Left ventricle myocardium superior (tissue), 1 donor: Measurements from ENCODE around the gene HECW1. TPM values are rescaled to one million over a fixed set of nuclear protein-coding genes. Genes with fewer than 3 reads are reported as not detected.

Source experiments
- ATAC-seq: fragments of 200-7000 bp; cut with Tn5 transposase; one replicate; pipeline ENCODE4 v1.9.1; 2020; ENCODE audit warnings: mild to moderate bottlenecking, moderate library complexity
- DNase-seq: peaks from one replicate; pipeline ENCODE4 v3.0.0-alpha.2; 2020
- intact Hi-C: fragments of 100-400 bp; cut with micrococcal nuclease; formaldehyde crosslinking; loops from one replicate; pipeline ENCODE4 v1.11.0; 2022
- total RNA-seq: library from RNA; stranded (reverse); fragmentation: NEBNext Ultra II Directional; extraction: Animal tissue kit (Norgen Biotek cat#: 25700); gene quantifications from one replicate; pipeline ENCODE4 v1.2.1, GENCODE V29; 2021
- donor health status: DM: no; HTN: yes; CAD: no; lungs with severe emphysema.

The HECW1 gene
- total RNA-seq, 1 donor from 2014 or later, result not detected

DNA sequence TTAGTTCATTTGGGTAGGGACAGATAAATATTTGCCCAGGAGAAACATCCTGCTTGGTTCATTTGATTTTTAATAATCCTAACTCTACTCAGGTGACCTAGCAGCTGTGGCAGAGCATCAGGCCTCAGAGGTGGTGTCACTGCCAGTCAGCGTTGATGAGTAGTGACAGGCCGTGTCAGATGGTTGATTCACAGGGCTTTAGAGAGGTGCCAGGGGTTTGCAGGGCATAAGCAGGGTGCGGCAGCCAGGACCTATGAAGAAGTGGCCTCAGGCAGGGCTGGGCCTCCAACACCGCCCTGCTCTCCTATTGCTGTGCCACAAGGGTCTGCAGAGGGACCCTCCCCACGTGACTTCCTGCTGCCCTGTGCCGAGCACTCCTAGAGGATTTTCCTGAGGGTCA is 128.1 kb downstream of the HECW1 start:
- ATAC-seq (no peak), DNase-seq (no peak)
- intact Hi-C loops, result no loop called here

- DNase-seq (no peak), ATAC-seq (no peak)
- intact Hi-C loops, result no loop called here
These were observed 130.3 kb downstream of the HECW1 start for GRCh38 chr7:43242628-43243255.

DNA sequence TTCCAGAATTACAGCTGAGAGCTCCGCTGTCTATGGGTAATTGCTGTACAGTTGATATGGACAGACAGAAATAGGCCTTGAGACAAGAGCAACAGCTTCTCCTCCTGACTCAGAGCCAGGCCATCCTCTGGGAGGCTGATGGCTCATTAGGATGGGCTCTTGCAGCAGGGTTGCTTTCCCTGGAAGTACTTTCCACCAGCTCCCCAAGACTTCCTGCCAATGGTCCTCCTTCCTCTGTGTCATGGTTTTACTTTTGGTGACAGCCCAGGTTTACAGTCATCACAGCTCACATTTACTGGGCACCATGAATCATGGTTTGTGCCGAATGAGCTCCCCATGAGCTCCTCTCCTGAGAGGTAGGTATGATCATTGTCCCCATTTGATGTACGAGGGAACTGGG is 131.8 kb downstream of the HECW1 start:
- no peak for DNase-seq
- intact Hi-C loops, result no loop called here

GRCh38 chr7:43244784-43245183 is 132.3 kb downstream of the HECW1 start:
- no peak for DNase-seq
- no peak for ATAC-seq
- intact Hi-C loops, result no loop called here

More for the DNA sequence above, 131.8 kb downstream of the HECW1 start:
- ATAC-seq, result no peak

- ATAC-seq (no peak), DNase-seq (no peak)
- intact Hi-C loops, result no loop called here
These were observed 135.3 kb downstream of the HECW1 start for GRCh38 chr7:43247757-43248156.

GRCh38 chr7:43248553-43248952 is 136.1 kb downstream of the HECW1 start:
- intact Hi-C loops, result no loop called here
- DNase-seq, result no peak
- no peak for ATAC-seq

- ATAC-seq (no peak), DNase-seq (no peak)
- intact Hi-C loops, result no loop called here
These were observed 136.7 kb downstream of the HECW1 start for GRCh38 chr7:43248961-43249822.

DNA sequence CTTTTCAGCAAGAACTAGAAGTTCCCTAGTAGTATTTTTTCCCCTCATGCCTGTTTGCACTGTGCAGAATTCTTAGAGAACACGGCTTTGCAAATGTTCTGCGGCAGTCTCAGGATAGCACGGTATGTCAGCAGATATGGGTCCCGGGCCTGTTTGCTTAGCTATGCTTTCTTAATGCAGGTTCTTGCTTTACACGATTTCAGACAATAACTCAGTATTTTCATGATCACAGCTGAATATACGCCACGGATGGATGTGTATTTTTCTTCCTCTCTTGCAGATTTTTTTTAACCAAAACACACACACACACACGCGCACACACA is 137.3 kb downstream of the HECW1 start:
- intact Hi-C loops, result no loop called here

GRCh38 chr7:43260980-43261878 is 148.8 kb downstream of the HECW1 start:
- ATAC-seq (peak; percentile 63), DNase-seq (peak; percentile 70)
- intact Hi-C loops, result loop anchor here (5.0 kb wide), 1 partner anchor 319 kb away; no protein-coding TSS in a partner anchor

More for the DNA sequence above, 137.3 kb downstream of the HECW1 start:
- DNase-seq, result no peak
- ATAC-seq, result no peak

- intact Hi-C loops, result no loop called here
- DNase-seq (no peak), ATAC-seq (no peak)
These were observed 152.7 kb downstream of the HECW1 start for GRCh38 chr7:43265139-43265538.

DNA sequence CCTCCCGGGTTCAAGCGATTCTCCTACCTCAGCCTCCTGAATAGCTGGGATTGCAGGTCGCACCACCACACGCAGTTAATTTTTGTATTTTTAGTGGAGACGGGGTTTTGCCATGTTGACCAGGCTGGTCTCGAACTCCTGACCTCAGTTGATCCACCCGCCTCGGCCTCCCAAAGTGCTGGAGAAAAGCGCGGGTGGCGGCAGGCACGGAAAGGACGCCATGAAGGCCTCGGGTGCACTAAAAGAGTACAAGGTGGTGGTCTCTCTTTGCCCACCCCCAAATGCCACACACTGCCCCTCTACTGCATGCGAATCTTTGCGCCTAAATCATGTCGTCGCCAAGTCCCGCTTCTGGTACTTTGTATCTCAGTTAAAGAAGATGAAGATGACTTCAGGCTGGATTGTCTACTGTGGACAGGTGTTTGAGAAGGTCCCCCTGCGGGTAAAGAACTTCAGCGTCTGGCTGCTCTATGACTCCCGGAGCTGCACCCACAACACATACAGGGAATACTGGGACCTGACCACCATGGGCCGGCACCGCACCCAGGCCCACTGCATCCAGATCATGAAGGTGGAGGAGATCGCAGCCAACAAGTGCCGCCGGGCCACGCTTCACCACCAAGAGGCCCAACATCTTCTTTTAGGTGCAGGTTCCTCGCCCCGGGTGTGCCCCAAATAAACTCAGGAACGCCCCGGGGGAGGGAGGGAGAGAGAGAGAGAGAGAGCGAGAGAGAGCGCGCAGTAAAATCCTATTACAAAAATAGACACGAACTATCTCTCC is 161.7 kb downstream of the HECW1 start:
- ATAC-seq (no peak), DNase-seq (no peak)
- intact Hi-C loops, result no loop called here

GRCh38 chr7:43274752-43275151 is 162.3 kb downstream of the HECW1 start:
- DNase-seq (no peak), ATAC-seq (no peak)
- intact Hi-C loops, result no loop called here

DNA sequence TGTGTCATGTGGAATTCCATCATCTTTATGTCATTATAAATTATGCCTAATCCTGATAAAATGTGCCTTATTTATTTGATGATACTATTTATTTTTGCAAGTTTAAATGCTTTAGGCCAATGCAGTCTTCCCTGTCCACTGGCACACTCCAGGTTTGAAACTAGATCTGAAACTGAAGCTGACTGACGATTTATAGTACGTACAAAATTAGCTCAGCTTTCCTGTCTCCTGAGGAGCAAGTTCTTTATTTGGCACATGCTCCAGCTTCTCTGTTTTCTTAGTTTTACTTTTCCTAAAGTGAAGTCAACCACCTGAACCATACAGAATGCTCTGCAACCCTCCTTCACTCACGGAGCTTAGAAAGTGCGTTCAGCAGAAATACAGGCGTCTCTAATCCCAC is 164.1 kb downstream of the HECW1 start:
- intact Hi-C loops, result no loop called here
- ATAC-seq, result no peak
- no peak for DNase-seq

- ATAC-seq, result no peak
- DNase-seq, result no peak
- intact Hi-C loops, result no loop called here
These were observed 165.7 kb downstream of the HECW1 start for GRCh38 chr7:43278088-43278644.

- DNase-seq (no peak), ATAC-seq (no peak)
- intact Hi-C loops, result no loop called here
These were observed 168.8 kb downstream of the HECW1 start for GRCh38 chr7:43281268-43281667.

- no peak for ATAC-seq
- intact Hi-C loops, result no loop called here
- DNase-seq, result no peak
These were observed 171.3 kb downstream of the HECW1 start for GRCh38 chr7:43283706-43284105.

- ATAC-seq (no peak), DNase-seq (no peak)
- intact Hi-C loops, result no loop called here
These were observed 177.4 kb downstream of the HECW1 start for GRCh38 chr7:43289826-43290225.

DNA sequence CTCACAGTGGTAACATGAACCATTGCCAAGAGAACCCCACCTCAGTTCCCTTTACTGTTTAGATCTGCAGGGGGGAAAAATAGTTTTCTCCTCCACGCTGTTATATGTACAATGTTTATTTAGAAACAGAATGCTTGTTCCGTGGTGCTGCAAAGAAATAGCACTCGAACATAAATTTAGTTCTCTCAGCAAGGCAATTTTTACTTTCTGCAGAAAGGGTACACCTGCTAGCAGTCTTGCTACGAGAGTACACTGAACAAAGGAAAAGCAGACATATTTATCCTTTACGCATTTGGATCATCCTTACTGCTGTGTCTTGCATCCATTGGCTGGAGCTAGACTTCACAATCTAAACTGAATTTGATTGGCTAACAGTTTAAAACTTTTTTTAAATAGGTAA is 178.5 kb downstream of the HECW1 start:
- ATAC-seq, result no peak

DNA sequence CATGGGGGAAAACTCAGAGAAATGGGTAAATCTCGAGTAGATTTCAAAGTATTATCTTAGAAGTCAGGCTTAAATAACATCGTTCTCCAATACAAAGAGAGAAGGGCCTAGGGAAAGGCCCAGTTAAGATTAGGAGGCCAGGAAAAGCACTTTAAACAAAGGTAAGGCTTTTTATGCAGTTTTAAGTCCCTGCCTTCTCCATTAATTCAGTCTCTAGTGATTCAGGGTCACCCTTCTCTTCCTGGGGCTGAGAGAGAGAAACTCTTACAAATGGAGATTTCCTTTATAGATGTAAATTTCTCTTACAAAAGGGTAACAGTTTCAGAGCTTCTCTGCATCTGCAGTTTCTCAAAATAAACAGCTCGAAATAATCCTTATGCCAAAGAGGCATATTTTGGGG is 179.3 kb downstream of the HECW1 start:
- intact Hi-C loops, result no loop called here
- DNase-seq (no peak), ATAC-seq (no peak)

More for the DNA sequence above, 178.5 kb downstream of the HECW1 start:
- no peak for DNase-seq
- intact Hi-C loops, result no loop called here
